ENCODE data around the gene RALGAPA2.
"Not testable (repeated sequence)": the region's sequence is repeated elsewhere in the genome, so short reads cannot be mapped to it uniquely, and the experiment has no call there.

Gene RALGAPA2

GRCh38 chr20:20367575-20368417 lies 344.6 kb downstream of the RALGAPA2 start, which contains the start of gene INSM1:
Gene INSM1, plus strand, starts transcription at chr20:20368104. Its CDS starts 164 bp downstream, at chr20:20368268.
- DNase-seq (ENCODE audit: low spot score), result peak; percentile 37

- peak; percentile 18 for DNase-seq (ENCODE audit: low spot score)
Observed at GRCh38 chr20:20366876-20367574, 345.4 kb downstream of the RALGAPA2 start.

- DNase-seq (ENCODE audit: low spot score), result peak; percentile 18
Observed at GRCh38 chr20:20366551-20366875, 345.9 kb downstream of the RALGAPA2 start.

GRCh38 chr20:20365480-20366161 lies 346.8 kb downstream of the RALGAPA2 start:
- peak; percentile 21 for DNase-seq (ENCODE audit: low spot score)

GRCh38 chr20:20364593-20365479 lies 347.6 kb downstream of the RALGAPA2 start:
- no peak for DNase-seq (ENCODE audit: low spot score)

GRCh38 chr20:20363799-20364592 lies 348.4 kb downstream of the RALGAPA2 start:
- no peak for DNase-seq (ENCODE audit: low spot score)

- DNase-seq (ENCODE audit: low spot score), result no peak
Observed at GRCh38 chr20:20363434-20363798, 349.0 kb downstream of the RALGAPA2 start.

- DNase-seq (ENCODE audit: low spot score), result no peak
Observed at GRCh38 chr20:20362774-20363433, 349.5 kb downstream of the RALGAPA2 start.

GRCh38 chr20:20360464-20360863 lies 352.0 kb downstream of the RALGAPA2 start:
- DNase-seq (ENCODE audit: low spot score), result peak; percentile 92

GRCh38 chr20:20359628-20360027 lies 352.8 kb downstream of the RALGAPA2 start:
- DNase-seq (ENCODE audit: low spot score), result no peak

GRCh38 chr20:20358801-20359200 lies 353.6 kb downstream of the RALGAPA2 start:
- no peak for DNase-seq (ENCODE audit: low spot score)

GRCh38 chr20:20355503-20355902 lies 356.9 kb downstream of the RALGAPA2 start:
- DNase-seq (ENCODE audit: low spot score), result not testable (repeated sequence)

- DNase-seq (ENCODE audit: low spot score), result no peak
Observed at GRCh38 chr20:20353576-20353975, 358.9 kb downstream of the RALGAPA2 start.

GRCh38 chr20:20344476-20344875 lies 368.0 kb downstream of the RALGAPA2 start:
- no peak for DNase-seq (ENCODE audit: low spot score)

- no peak for DNase-seq (ENCODE audit: low spot score)
Observed at GRCh38 chr20:20343932-20344331, 368.5 kb downstream of the RALGAPA2 start.
